Measurements from ENCODE around the gene TYMS. TPM values are rescaled to one million over a fixed set of nuclear protein-coding genes. Genes with fewer than 3 reads are reported as not detected.

TYMS gene
- polyA plus RNA-seq, 3 donors, result not detected

- Histone ChIP-seq H3K4me2 (replicated peaks; ENCODE audit: extremely low read depth, low read length, poor library complexity, severe bottlenecking) (no peak overlapping the region), H2AFZ (ENCODE audit: insufficient read depth, low read depth, low read length, poor library complexity, severe bottlenecking) (no peak overlapping the region), H3K36me3 (replicated peaks in 1 of 2; ENCODE audit: control insufficient read depth in 1 of 2, insufficient read depth in 2 of 2, low read length in 2 of 2) (peaks cover 29 to 87% of the 10 kb centered on the region in 2 donors), H4K20me1 (ENCODE audit: insufficient read depth, low read length) (no peaks in the 10 kb centered on the region), H3K9me3 (replicated peaks in 1 of 2; ENCODE audit: control insufficient read depth in 1 of 2, insufficient read depth in 1 of 2, low read length in 2 of 2) (no peaks in the 10 kb centered on the region), H3K27me3 (ENCODE audit: control insufficient read depth in 2 of 2, insufficient read depth in 2 of 2, low read length in 2 of 2) (no peaks in the 10 kb centered on the region), H3K4me1 (ENCODE audit: control insufficient read depth in 1 of 2, insufficient read depth in 2 of 2, low read length in 2 of 2) (no peaks in the 10 kb centered on the region), H3K79me2 (ENCODE audit: insufficient read depth, low read length) (no peaks in the 10 kb centered on the region), H3K4me3 (replicated peaks in 1 of 3; ENCODE audit: low read depth in 2 of 3, low read length in 3 of 3) (no peak overlapping the region), H3K27ac (ENCODE audit: low read depth in 1 of 2, low read length in 2 of 2) (no peak overlapping the region), H3K9ac (ENCODE audit: insufficient read depth, low read length, poor library complexity, severe bottlenecking) (no peak overlapping the region)
- no peaks in the 10 kb centered on the region for H3K4me1 Mint-ChIP-seq
- no peak for DNase-seq
- WGBS (ENCODE audit: insufficient coverage), result no CpG with 5 or more reads among the region's 5 CpGs
- no peak overlapping the region for H3K27ac Mint-ChIP-seq
- H3K9me3 Mint-ChIP-seq, result no peaks in the 10 kb centered on the region
- no peaks in the 10 kb centered on the region for H3K27me3 Mint-ChIP-seq (ENCODE audit: low read depth in 3 of 3)
- no peak overlapping the region for H3K4me3 Mint-ChIP-seq
- TF ChIP-seq CTCF (IDR thresholded peaks at IDR 0.05), result no peak
- intact Hi-C loops (cut with micrococcal nuclease), result loop anchor here in 1 of 2 donors (5.0 kb wide), 1 partner anchor 39 kb away; the partner anchor contains the start of gene ENOSF1
- peaks cover 61 to 67% of the 10 kb centered on the region in 2 donors for H3K36me3 Mint-ChIP-seq
Measured at GRCh38 chr18:673769-674168, 16.3 kb downstream of the TYMS start.

- WGBS (ENCODE audit: insufficient coverage), result 100% methylated on average over 3 of the region's 7 CpGs
- H3K9me3 Mint-ChIP-seq, result no peaks in the 10 kb centered on the region
- peaks cover 57 to 65% of the 10 kb centered on the region in 2 donors for H3K36me3 Mint-ChIP-seq
Measured at GRCh38 chr18:675307-675706, 17.9 kb downstream of the TYMS start.

More at GRCh38 chr18:675307-675706, 17.9 kb downstream of the TYMS start:
- Histone ChIP-seq H3K27me3 (ENCODE audit: control insufficient read depth in 2 of 2, insufficient read depth in 2 of 2, low read length in 2 of 2) (no peaks in the 10 kb centered on the region), H3K9ac (ENCODE audit: insufficient read depth, low read length, poor library complexity, severe bottlenecking) (no peak overlapping the region), H3K79me2 (ENCODE audit: insufficient read depth, low read length) (no peaks in the 10 kb centered on the region), H3K4me1 (ENCODE audit: control insufficient read depth in 1 of 2, insufficient read depth in 2 of 2, low read length in 2 of 2) (no peaks in the 10 kb centered on the region), H3K9me3 (replicated peaks in 1 of 2; ENCODE audit: control insufficient read depth in 1 of 2, insufficient read depth in 1 of 2, low read length in 2 of 2) (no peaks in the 10 kb centered on the region), H4K20me1 (ENCODE audit: insufficient read depth, low read length) (no peaks in the 10 kb centered on the region), H3K27ac (ENCODE audit: low read depth in 1 of 2, low read length in 2 of 2) (no peak overlapping the region), H3K4me2 (replicated peaks; ENCODE audit: extremely low read depth, low read length, poor library complexity, severe bottlenecking) (no peak overlapping the region), H3K36me3 (replicated peaks in 1 of 2; ENCODE audit: control insufficient read depth in 1 of 2, insufficient read depth in 2 of 2, low read length in 2 of 2) (peaks cover 22 to 74% of the 10 kb centered on the region in 2 donors), H2AFZ (ENCODE audit: insufficient read depth, low read depth, low read length, poor library complexity, severe bottlenecking) (no peak overlapping the region), H3K4me3 (replicated peaks in 1 of 3; ENCODE audit: low read depth in 2 of 3, low read length in 3 of 3) (no peak overlapping the region)
- intact Hi-C loops (cut with micrococcal nuclease), result no loop called here
- TF ChIP-seq CTCF (IDR thresholded peaks at IDR 0.05), result no peak
- no peak overlapping the region for H3K4me3 Mint-ChIP-seq
- no peak for DNase-seq
- H3K4me1 Mint-ChIP-seq, result no peaks in the 10 kb centered on the region
- H3K27ac Mint-ChIP-seq, result peak overlapping the region in 1 of 7 donors; percentile 60
- no peaks in the 10 kb centered on the region for H3K27me3 Mint-ChIP-seq (ENCODE audit: low read depth in 3 of 3)
